C4-2B (cell line): ENCODE results near the gene SORCS1.

Source experiments
- H3K27ac ChIP-seq: fragments of 450-650 bp; 2 replicates; pipeline ENCODE4 v1.5.1; 2017
- ZFX ChIP-seq: fragments of 450-650 bp; IDR thresholded peaks from 2 replicates; pipeline ENCODE4 v1.6.1; 2017
- TF ChIP-seq, protein P1 (sequence below): fragments of 450-650 bp; conservative IDR thresholded peaks from 2 replicates; pipeline ENCODE4 v1.5.1; 2017; ENCODE audit warnings: mild to moderate bottlenecking

The SORCS1 gene

DNA sequence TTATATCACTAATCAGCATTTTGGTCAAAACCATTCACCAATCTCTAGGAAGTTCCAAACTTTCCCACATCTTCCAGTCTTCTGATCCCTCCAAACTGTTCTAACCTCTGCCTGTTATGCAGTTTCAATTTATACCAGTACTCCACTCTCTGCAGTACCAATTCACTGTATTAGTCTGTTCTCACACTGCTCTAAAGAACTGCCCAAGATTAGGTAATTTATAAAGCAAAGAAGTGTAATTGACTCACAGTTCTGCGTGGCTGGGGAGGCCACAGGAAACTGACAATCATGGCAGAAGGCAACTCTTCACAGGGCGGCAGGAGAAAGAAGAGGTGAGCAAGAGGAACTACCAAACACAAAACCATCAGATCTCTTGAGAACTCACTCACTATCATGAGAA is 374.9 kb downstream of the SORCS1 start:
- TF ChIP-seq, protein P1, sequence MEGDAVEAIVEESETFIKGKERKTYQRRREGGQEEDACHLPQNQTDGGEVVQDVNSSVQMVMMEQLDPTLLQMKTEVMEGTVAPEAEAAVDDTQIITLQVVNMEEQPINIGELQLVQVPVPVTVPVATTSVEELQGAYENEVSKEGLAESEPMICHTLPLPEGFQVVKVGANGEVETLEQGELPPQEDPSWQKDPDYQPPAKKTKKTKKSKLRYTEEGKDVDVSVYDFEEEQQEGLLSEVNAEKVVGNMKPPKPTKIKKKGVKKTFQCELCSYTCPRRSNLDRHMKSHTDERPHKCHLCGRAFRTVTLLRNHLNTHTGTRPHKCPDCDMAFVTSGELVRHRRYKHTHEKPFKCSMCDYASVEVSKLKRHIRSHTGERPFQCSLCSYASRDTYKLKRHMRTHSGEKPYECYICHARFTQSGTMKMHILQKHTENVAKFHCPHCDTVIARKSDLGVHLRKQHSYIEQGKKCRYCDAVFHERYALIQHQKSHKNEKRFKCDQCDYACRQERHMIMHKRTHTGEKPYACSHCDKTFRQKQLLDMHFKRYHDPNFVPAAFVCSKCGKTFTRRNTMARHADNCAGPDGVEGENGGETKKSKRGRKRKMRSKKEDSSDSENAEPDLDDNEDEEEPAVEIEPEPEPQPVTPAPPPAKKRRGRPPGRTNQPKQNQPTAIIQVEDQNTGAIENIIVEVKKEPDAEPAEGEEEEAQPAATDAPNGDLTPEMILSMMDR, result no peak
- TF ChIP-seq ZFX, result no peak
- H3K27ac ChIP-seq, result no peak overlapping the region

DNA sequence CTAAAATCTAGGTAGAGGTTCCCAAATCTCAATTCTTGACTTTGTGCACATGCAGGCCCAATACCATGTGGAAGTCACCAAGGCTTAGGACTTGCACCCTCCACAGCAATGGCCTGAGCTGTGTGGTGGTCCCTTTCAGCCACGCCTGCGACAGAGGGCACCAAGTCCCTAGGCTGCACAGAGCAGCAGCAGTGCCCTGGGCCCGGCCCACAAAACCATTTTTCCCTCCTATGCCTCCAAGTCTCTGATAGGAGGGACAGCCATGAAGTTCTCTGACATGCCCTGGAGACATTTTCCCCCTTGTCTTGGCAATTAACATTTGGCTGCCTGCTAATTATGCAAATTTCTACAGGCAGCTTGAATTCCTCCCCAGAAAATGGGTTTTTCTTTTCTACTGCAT is 375.5 kb downstream of the SORCS1 start:
- H3K27ac ChIP-seq, result no peak overlapping the region
- TF ChIP-seq, protein P1, result no peak
- TF ChIP-seq ZFX, result no peak

DNA sequence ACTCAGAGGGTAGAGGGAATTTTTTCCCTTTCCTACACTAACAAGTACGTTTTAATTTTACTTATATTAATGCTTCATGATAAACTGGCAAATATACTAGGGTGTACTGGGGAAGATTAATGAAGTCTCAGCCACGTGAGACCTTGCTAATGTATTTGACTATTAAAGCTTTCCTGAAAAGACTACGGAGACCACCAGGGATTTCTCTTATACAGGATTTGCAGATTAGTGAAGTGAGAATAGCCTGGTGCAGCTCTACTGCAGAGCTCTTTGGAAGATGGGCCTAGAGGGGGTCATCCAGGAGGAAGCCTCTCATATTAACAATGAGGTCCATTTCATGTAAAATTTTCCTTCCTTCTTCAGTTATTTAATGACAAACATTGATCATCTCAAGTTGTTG is 379.0 kb downstream of the SORCS1 start:
- no peak for TF ChIP-seq ZFX
- TF ChIP-seq, protein P1, result no peak
- no peak overlapping the region for H3K27ac ChIP-seq

DNA sequence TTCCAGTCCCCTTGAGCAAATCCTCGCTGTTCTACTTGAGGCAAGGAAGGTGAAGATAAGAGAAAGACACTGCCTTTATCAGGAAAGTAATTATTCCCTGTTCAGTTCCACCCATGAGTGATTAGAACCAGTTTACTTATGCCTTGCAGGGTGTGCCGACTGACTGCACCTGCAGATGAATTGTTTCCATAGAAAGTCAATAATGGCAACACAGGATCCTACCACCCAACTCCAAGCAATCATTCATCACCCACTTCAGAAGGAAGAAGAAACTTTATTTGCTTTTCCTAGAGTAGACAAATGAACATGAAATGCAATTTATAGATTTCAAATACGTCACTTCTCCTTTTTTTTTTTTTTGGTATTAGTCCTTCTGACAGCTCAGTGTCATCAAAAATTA is 383.9 kb downstream of the SORCS1 start:
- TF ChIP-seq ZFX, result no peak
- TF ChIP-seq, protein P1, result no peak

DNA sequence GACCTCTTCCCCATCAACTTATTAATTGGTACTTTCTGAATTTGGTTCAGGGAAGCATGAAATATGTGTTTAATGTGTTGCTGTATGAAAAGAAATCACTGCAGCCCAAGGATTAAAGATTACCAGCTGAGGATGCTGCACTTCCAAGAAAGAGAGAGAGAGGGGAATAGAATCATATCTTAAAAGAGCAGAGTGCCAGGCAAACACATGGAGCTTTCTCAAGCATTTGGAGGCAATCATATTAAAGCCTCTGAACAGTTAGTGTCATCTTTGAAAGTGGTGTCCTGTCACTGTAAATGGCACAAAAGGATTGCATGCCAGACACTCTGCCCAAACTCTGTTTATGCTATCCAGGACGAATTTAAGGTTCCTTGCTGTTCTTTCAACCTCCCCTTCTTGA is 386.7 kb downstream of the SORCS1 start:
- TF ChIP-seq, protein P1, result no peak
- no peak for TF ChIP-seq ZFX
- H3K27ac ChIP-seq, result no peak overlapping the region

More for the DNA sequence above, 383.9 kb downstream of the SORCS1 start:
- no peak overlapping the region for H3K27ac ChIP-seq

DNA sequence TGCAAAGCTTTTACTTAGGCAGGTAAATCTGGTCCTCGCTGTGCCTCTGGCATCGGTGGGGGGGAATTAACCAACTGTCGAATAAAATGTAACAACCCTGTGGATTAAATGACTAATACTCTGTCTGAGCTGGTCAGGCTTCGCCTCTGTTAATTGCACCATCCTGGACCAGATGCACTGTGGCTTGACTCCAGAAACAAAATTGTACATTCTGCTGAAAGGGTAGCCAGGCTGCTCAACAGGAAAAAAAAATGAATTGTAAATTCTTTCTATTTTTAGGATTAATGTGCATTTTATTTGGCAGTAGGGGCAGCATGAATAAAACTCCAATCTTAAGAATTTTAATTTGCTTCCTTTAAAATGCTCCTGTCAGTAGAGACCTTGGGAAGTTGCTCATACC is 389.4 kb downstream of the SORCS1 start:
- no peak overlapping the region for H3K27ac ChIP-seq
- no peak for TF ChIP-seq ZFX
- TF ChIP-seq, protein P1, result no peak

DNA sequence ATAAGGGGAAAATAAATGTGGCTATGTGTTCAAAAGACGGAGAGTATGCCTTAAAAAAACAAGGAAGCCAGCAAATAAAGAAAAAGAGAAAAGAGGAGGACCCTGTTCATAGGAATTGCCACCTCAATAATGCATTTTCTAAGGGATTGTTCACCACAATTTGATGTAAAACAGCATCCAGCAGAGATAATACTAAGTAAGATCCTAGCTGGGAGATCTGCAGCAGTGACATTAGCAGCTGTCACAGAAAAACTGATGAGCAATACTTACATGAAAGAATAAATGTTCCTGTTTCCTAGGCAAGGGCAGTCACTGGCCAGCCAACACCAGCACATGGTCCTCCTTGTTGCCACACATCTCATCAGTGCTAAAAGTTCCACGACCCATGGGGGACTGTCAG is 391.5 kb downstream of the SORCS1 start:
- H3K27ac ChIP-seq, result no peak overlapping the region
- TF ChIP-seq ZFX, result no peak
- TF ChIP-seq, protein P1, result no peak
